Activated naive CD8-positive, alpha-beta T cell (primary cell): ENCODE data around the gene TBX2.

Source experiments
- H3K27ac Mint-ChIP-seq: one replicate; pipeline ENCODE4 v1.8.0; 2021; ENCODE audit warnings: mixed read lengths
- H3K27me3 Mint-ChIP-seq: one replicate; pipeline ENCODE4 v1.8.0; 2021; ENCODE audit warnings: mixed read lengths
- H3K36me3 Mint-ChIP-seq: one replicate; pipeline ENCODE4 v1.8.0; 2021; ENCODE audit warnings: mixed read lengths
- H3K4me1 Mint-ChIP-seq: one replicate; pipeline ENCODE4 v1.8.0; 2021; ENCODE audit warnings: low read depth, mixed read lengths
- H3K4me3 Mint-ChIP-seq: one replicate; pipeline ENCODE4 v1.8.0; 2021; ENCODE audit warnings: mild to moderate bottlenecking, mixed read lengths
- H3K9me3 Mint-ChIP-seq: one replicate; pipeline ENCODE4 v1.8.0; 2021; ENCODE audit warnings: low read depth, mixed read lengths

The TBX2 gene

GRCh38 chr17:61380836-61381525 lies 18.7 kb upstream of the TBX2 start:
- no peaks in the 10 kb centered on the region for H3K4me1 Mint-ChIP-seq
- peaks cover 5% of the 10 kb centered on the region for H3K36me3 Mint-ChIP-seq
- no peak overlapping the region for H3K27ac Mint-ChIP-seq
- no peak overlapping the region for H3K4me3 Mint-ChIP-seq
- H3K27me3 Mint-ChIP-seq = no peaks in the 10 kb centered on the region
- no peaks in the 10 kb centered on the region for H3K9me3 Mint-ChIP-seq

GRCh38 chr17:61381537-61381936 lies 18.1 kb upstream of the TBX2 start:
- Mint-ChIP-seq H3K27me3 (no peaks in the 10 kb centered on the region), H3K36me3 (peaks cover 5% of the 10 kb centered on the region)

GRCh38 chr17:61382796-61383688 lies 16.6 kb upstream of the TBX2 start:
- no peaks in the 10 kb centered on the region for H3K27me3 Mint-ChIP-seq
- peaks cover 5% of the 10 kb centered on the region for H3K36me3 Mint-ChIP-seq
- H3K4me3 Mint-ChIP-seq = no peak overlapping the region
- no peak overlapping the region for H3K27ac Mint-ChIP-seq
- H3K4me1 Mint-ChIP-seq = no peaks in the 10 kb centered on the region
- no peaks in the 10 kb centered on the region for H3K9me3 Mint-ChIP-seq

More at GRCh38 chr17:61381537-61381936, 18.1 kb upstream of the TBX2 start:
- Mint-ChIP-seq H3K27ac (no peak overlapping the region), H3K4me3 (no peak overlapping the region), H3K9me3 (no peaks in the 10 kb centered on the region), H3K4me1 (no peaks in the 10 kb centered on the region)

- Mint-ChIP-seq H3K4me3 (no peak overlapping the region), H3K27ac (no peak overlapping the region), H3K4me1 (no peaks in the 10 kb centered on the region), H3K36me3 (peaks cover 5% of the 10 kb centered on the region), H3K9me3 (no peaks in the 10 kb centered on the region), H3K27me3 (peaks cover 2% of the 10 kb centered on the region)
Measured at GRCh38 chr17:61383689-61384201, 15.9 kb upstream of the TBX2 start.

- peaks cover 5% of the 10 kb centered on the region for H3K36me3 Mint-ChIP-seq
- no peak overlapping the region for H3K27ac Mint-ChIP-seq
- H3K4me3 Mint-ChIP-seq = no peak overlapping the region
- peaks cover 2% of the 10 kb centered on the region for H3K4me1 Mint-ChIP-seq
- no peaks in the 10 kb centered on the region for H3K9me3 Mint-ChIP-seq
- H3K27me3 Mint-ChIP-seq = peaks cover 4% of the 10 kb centered on the region
Measured at GRCh38 chr17:61384354-61384691, 15.3 kb upstream of the TBX2 start.

GRCh38 chr17:61384692-61385576 lies 14.7 kb upstream of the TBX2 start:
- Mint-ChIP-seq H3K4me3 (no peak overlapping the region), H3K27ac (no peak overlapping the region), H3K4me1 (peaks cover 2% of the 10 kb centered on the region), H3K36me3 (peaks cover 5% of the 10 kb centered on the region), H3K27me3 (peaks cover 5% of the 10 kb centered on the region), H3K9me3 (no peaks in the 10 kb centered on the region)

- Mint-ChIP-seq H3K27me3 (peaks cover 5% of the 10 kb centered on the region), H3K4me1 (peaks cover 2% of the 10 kb centered on the region), H3K27ac (no peak overlapping the region), H3K4me3 (no peak overlapping the region), H3K36me3 (peaks cover 5% of the 10 kb centered on the region), H3K9me3 (no peaks in the 10 kb centered on the region)
Measured at GRCh38 chr17:61385577-61386236, 13.9 kb upstream of the TBX2 start.

GRCh38 chr17:61386251-61386650 lies 13.4 kb upstream of the TBX2 start:
- Mint-ChIP-seq H3K9me3 (no peaks in the 10 kb centered on the region), H3K4me3 (no peak overlapping the region), H3K27ac (no peak overlapping the region), H3K27me3 (peaks cover 5% of the 10 kb centered on the region), H3K36me3 (peaks cover 3% of the 10 kb centered on the region), H3K4me1 (peaks cover 2% of the 10 kb centered on the region)

- peaks cover 2% of the 10 kb centered on the region for H3K4me1 Mint-ChIP-seq
- no peak overlapping the region for H3K27ac Mint-ChIP-seq
- H3K27me3 Mint-ChIP-seq = peaks cover 5% of the 10 kb centered on the region
- no peak overlapping the region for H3K4me3 Mint-ChIP-seq
- H3K9me3 Mint-ChIP-seq = no peaks in the 10 kb centered on the region
- H3K36me3 Mint-ChIP-seq = peaks cover 3% of the 10 kb centered on the region
Measured at GRCh38 chr17:61387011-61387410, 12.6 kb upstream of the TBX2 start.

GRCh38 chr17:61387511-61388305 lies 11.9 kb upstream of the TBX2 start:
- Mint-ChIP-seq H3K36me3 (peaks cover 8% of the 10 kb centered on the region), H3K27ac (no peak overlapping the region), H3K4me3 (no peak overlapping the region), H3K27me3 (peaks cover 6% of the 10 kb centered on the region), H3K9me3 (no peaks in the 10 kb centered on the region), H3K4me1 (peaks cover 2% of the 10 kb centered on the region)

GRCh38 chr17:61388561-61389356 lies 10.9 kb upstream of the TBX2 start:
- H3K9me3 Mint-ChIP-seq = no peaks in the 10 kb centered on the region
- H3K4me1 Mint-ChIP-seq = peaks cover 2% of the 10 kb centered on the region
- H3K4me3 Mint-ChIP-seq = no peak overlapping the region
- H3K36me3 Mint-ChIP-seq = peaks cover 6% of the 10 kb centered on the region
- H3K27me3 Mint-ChIP-seq = peaks cover 10% of the 10 kb centered on the region
- H3K27ac Mint-ChIP-seq = no peak overlapping the region

GRCh38 chr17:61389670-61390478 lies 9.8 kb upstream of the TBX2 start:
- Mint-ChIP-seq H3K9me3 (no peaks in the 10 kb centered on the region), H3K4me1 (peaks cover 2% of the 10 kb centered on the region), H3K27ac (no peak overlapping the region)

More at GRCh38 chr17:61389670-61390478, 9.8 kb upstream of the TBX2 start:
- Mint-ChIP-seq H3K36me3 (peaks cover 6% of the 10 kb centered on the region), H3K4me3 (no peak overlapping the region), H3K27me3 (peaks cover 10% of the 10 kb centered on the region)
